Ovary (tissue), 3 donors: ENCODE data around the gene LCLAT1.

ENCODE experiments used
- CTCF ChIP-seq, 3 donors: fragments of 450-650 bp in 2 of 3; fragments of 200-600 bp in 1 of 3; IDR thresholded peaks; one replicate each; pipeline versions ENCODE4 v1.5.1 to v1.8.0; 2016 to 2022; ENCODE audit warnings: antibody characterized with exemption in 3 of 3, mild to moderate bottlenecking in 1 of 3
- EP300 ChIP-seq: sonication (generic); formaldehyde crosslinking; IDR thresholded peaks from one replicate; pipeline ENCODE4 v1.6.1; 2017; ENCODE audit warnings: antibody characterized with exemption
- POLR2A ChIP-seq: fragments of 450-650 bp; IDR thresholded peaks from one replicate; pipeline ENCODE4 v1.6.1; 2017; ENCODE audit warnings: antibody characterized with exemption, mild to moderate bottlenecking, moderate library complexity
- donor health status: DM: no; HTN: no; CAD: no.

- TF ChIP-seq CTCF (IDR thresholded peaks at IDR 0.05) (no peak), POLR2A (no peak), EP300 (no peak)
Observed at GRCh38 chr2:30613001-30613400, 166.0 kb downstream of the LCLAT1 start.
